HuH-7 (cell line): ENCODE measurements around the gene DNAJA4.
A peak's percentile ranks its signal among the peaks of the same experiment; 100 is the strongest.
"Not testable (repeated sequence)": the region's sequence is repeated elsewhere in the genome, so short reads cannot be mapped to it uniquely, and the experiment has no call there.

ENCODE experiments used
- DNase-seq: peaks from one replicate; pipeline ENCODE4 v3.0.0; 2011; ENCODE audit warnings: low spot score

DNAJA4 gene

GRCh38 chr15:78244101-78244500 is 20.3 kb upstream of the DNAJA4 start:
- no peak for DNase-seq

GRCh38 chr15:78244893-78245292 is 19.5 kb upstream of the DNAJA4 start:
- DNase-seq = no peak

GRCh38 chr15:78245392-78245791 is 19.0 kb upstream of the DNAJA4 start:
- DNase-seq = not testable (repeated sequence)

- DNase-seq = not testable (repeated sequence)
These were observed 18.3 kb upstream of the DNAJA4 start for GRCh38 chr15:78245976-78246620.

GRCh38 chr15:78247911-78248310 is 16.5 kb upstream of the DNAJA4 start:
- no peak for DNase-seq

- DNase-seq = no peak
These were observed 15.2 kb upstream of the DNAJA4 start for GRCh38 chr15:78249131-78249530.

GRCh38 chr15:78251136-78251535 is 13.2 kb upstream of the DNAJA4 start:
- DNase-seq = no peak

GRCh38 chr15:78255421-78256043 is 8.8 kb upstream of the DNAJA4 start:
- DNase-seq = no peak

GRCh38 chr15:78256044-78256437 is 8.3 kb upstream of the DNAJA4 start:
- DNase-seq = no peak

GRCh38 chr15:78257681-78258080 is 6.7 kb upstream of the DNAJA4 start:
- no peak for DNase-seq

- no peak for DNase-seq
These were observed 5.1 kb upstream of the DNAJA4 start for GRCh38 chr15:78259232-78259631.

- DNase-seq = no peak
These were observed 3.9 kb upstream of the DNAJA4 start for GRCh38 chr15:78260489-78260888.

- no peak for DNase-seq
These were observed 3.3 kb upstream of the DNAJA4 start for GRCh38 chr15:78261062-78261461.

- DNase-seq = peak; percentile 33
These were observed 996 bp upstream of the DNAJA4 start for GRCh38 chr15:78263351-78263781.

- DNase-seq = no peak
These were observed 457 bp upstream of the DNAJA4 start for GRCh38 chr15:78263907-78264303.

GRCh38 chr15:78265137-78265460 is 737 bp downstream of the DNAJA4 start:
- no peak for DNase-seq

GRCh38 chr15:78265752-78266224 is 1.4 kb downstream of the DNAJA4 start:
- DNase-seq = no peak

GRCh38 chr15:78266229-78266628 is 1.9 kb downstream of the DNAJA4 start:
- DNase-seq = no peak

GRCh38 chr15:78266806-78267205 is 2.4 kb downstream of the DNAJA4 start:
- DNase-seq = no peak

GRCh38 chr15:78272316-78272715 is 8.0 kb downstream of the DNAJA4 start:
- no peak for DNase-seq

- DNase-seq = no peak
These were observed 8.4 kb downstream of the DNAJA4 start for GRCh38 chr15:78272776-78273175.

- no peak for DNase-seq
These were observed 10.6 kb downstream of the DNAJA4 start for GRCh38 chr15:78274994-78275393.

GRCh38 chr15:78276064-78276943 is 11.9 kb downstream of the DNAJA4 start:
- no peak for DNase-seq
